22Rv1 (cell line): ENCODE data around the gene SH3GL1.

Experiments
- CTCF ChIP-seq: fragments of 450-650 bp; IDR thresholded peaks from 2 replicates; pipeline ENCODE4 v1.5.1; 2017; ENCODE audit warnings: mild to moderate bottlenecking
- ZFX ChIP-seq: fragments of 450-650 bp; IDR thresholded peaks from 2 replicates; pipeline ENCODE4 v1.6.1; 2017; ENCODE audit warnings: antibody characterized with exemption, borderline replicate concordance

DNA sequence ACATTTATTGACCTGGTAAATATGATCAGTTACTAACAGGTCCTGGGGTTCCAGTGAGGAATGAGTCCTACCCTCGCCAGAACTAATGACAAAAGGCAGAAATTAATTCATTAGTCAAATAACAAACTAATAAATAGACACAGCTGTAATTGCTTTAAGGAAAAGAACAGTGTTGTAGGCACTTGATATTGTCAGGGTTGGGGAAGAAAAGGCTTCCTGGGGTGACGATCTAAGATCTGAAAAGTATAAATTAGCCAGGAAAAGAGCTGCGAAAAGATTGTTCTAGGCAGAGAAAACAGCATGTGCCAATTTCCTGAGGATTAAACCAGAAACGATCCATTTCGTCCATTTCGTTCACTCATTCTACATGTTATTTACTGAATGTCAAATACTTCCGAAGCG is 1.4 kb upstream of the SH3GL1 start:
- TF ChIP-seq CTCF, result no peak
- TF ChIP-seq ZFX, result no peak
